OCI-M1 (cell line): ENCODE results near the gene C15orf39.
A peak's percentile ranks its signal among the peaks of the same experiment; 100 is the strongest.
"Not testable (repeated sequence)": the region's sequence is repeated elsewhere in the genome, so short reads cannot be mapped to it uniquely, and the experiment has no call there.

Experiments
- DNase-seq: peaks from one replicate; lab custom pipeline; 2025; lab: John Stamatoyannopoulos, UW

The C15orf39 gene

GRCh38 chr15:75212200-75212858, 10.6 kb downstream of the C15orf39 start:
- DNase-seq = no peak

- peak; percentile 13 for DNase-seq
These were observed 11.6 kb downstream of the C15orf39 start for GRCh38 chr15:75213212-75213767.

- no peak for DNase-seq
These were observed 12.1 kb downstream of the C15orf39 start for GRCh38 chr15:75213768-75214221.

GRCh38 chr15:75214293-75215096, 12.8 kb downstream of the C15orf39 start:
- no peak for DNase-seq

GRCh38 chr15:75215107-75216004, 13.7 kb downstream of the C15orf39 start:
- DNase-seq = peak; percentile 10

- DNase-seq = no peak
These were observed 15.3 kb downstream of the C15orf39 start for GRCh38 chr15:75217012-75217411.

- not testable (repeated sequence) for DNase-seq
These were observed 15.9 kb downstream of the C15orf39 start for GRCh38 chr15:75217574-75217973.

- not testable (repeated sequence) for DNase-seq
These were observed 17.8 kb downstream of the C15orf39 start for GRCh38 chr15:75219507-75219929.

- DNase-seq = no peak
These were observed 22.0 kb downstream of the C15orf39 start for GRCh38 chr15:75223688-75224087.

- no peak for DNase-seq
These were observed 22.6 kb downstream of the C15orf39 start for GRCh38 chr15:75224281-75224680.

- not testable (repeated sequence) for DNase-seq
These were observed 23.6 kb downstream of the C15orf39 start for GRCh38 chr15:75225102-75225836.

GRCh38 chr15:75225951-75226732, 24.5 kb downstream of the C15orf39 start:
- no peak for DNase-seq

- not testable (repeated sequence) for DNase-seq
These were observed 25.4 kb downstream of the C15orf39 start for GRCh38 chr15:75227112-75227511.

- no peak for DNase-seq
These were observed 26.1 kb downstream of the C15orf39 start for GRCh38 chr15:75227663-75228280.

- DNase-seq = no peak
These were observed 27.1 kb downstream of the C15orf39 start for GRCh38 chr15:75228787-75229186.

- DNase-seq = no peak
These were observed 27.7 kb downstream of the C15orf39 start for GRCh38 chr15:75229191-75230015.

GRCh38 chr15:75230016-75230343, 28.3 kb downstream of the C15orf39 start:
- DNase-seq = no peak

GRCh38 chr15:75230551-75231371, 29.1 kb downstream of the C15orf39 start:
- no peak for DNase-seq
